Kidney (tissue), 14 donors: Measurements from ENCODE around the gene SLC7A9. TPM values are rescaled to one million over a fixed set of nuclear protein-coding genes. Genes with fewer than 3 reads are reported as not detected.
"Not testable (repeated sequence)": the region's sequence is repeated elsewhere in the genome, so short reads cannot be mapped to it uniquely, and the experiment has no call there.

ENCODE experiments used
- DNase-seq, 5 donors: peaks; one replicate each; pipeline ENCODE4 v3.0.0-alpha.2; 2013 to 2020
- FAIRE-seq: peaks from 2 replicates; lab custom pipeline; 2012; peaks lifted over from hg19 to GRCh38; lab: Jason Lieb, UNC
- H3K27ac ChIP-seq, 2 donors: one replicate each; pipeline ENCODE4 v1.7.0; 2013; ENCODE audit warnings: low read depth in 2 of 2, low read length in 2 of 2, inconsistent platforms in 1 of 2
- H3K27me3 ChIP-seq: one replicate; pipeline ENCODE4 v1.7.1; 2013; ENCODE audit warnings: low read length, inconsistent platforms; ENCODE audit not compliant: control insufficient read depth, insufficient read depth
- H3K36me3 ChIP-seq, 3 donors: one replicate each; pipeline versions ENCODE4 v1.7.0 to v1.7.1; 2013; ENCODE audit warnings: low read length in 3 of 3, control low read depth in 1 of 3, inconsistent platforms in 1 of 3; ENCODE audit not compliant: insufficient read depth in 3 of 3, control insufficient read depth in 2 of 3
- H3K4me1 ChIP-seq, 3 donors: one replicate each; pipeline versions ENCODE4 v1.7.0 to v1.7.1; 2013; ENCODE audit warnings: low read length in 3 of 3, inconsistent platforms in 1 of 3, low read depth in 1 of 3; ENCODE audit not compliant: control insufficient read depth in 2 of 3, insufficient read depth in 2 of 3
- H3K4me3 ChIP-seq, 3 donors: one replicate each; pipeline versions ENCODE4 v1.7.0 to v1.8.1; 2013; ENCODE audit warnings: low read length in 3 of 3, control low read depth in 1 of 3, inconsistent platforms in 1 of 3
- H3K9ac ChIP-seq, 3 donors: one replicate each; pipeline versions ENCODE4 v1.7.0 to v1.7.1; 2013; ENCODE audit warnings: low read length in 3 of 3, control low read depth in 1 of 3, inconsistent platforms in 1 of 3
- H3K9me3 ChIP-seq, 3 donors: one replicate each; pipeline versions ENCODE4 v1.7.0 to v1.7.1; 2013; ENCODE audit warnings: low read length in 3 of 3, control low read depth in 1 of 3, inconsistent platforms in 1 of 3; ENCODE audit not compliant: control insufficient read depth in 2 of 3, insufficient read depth in 1 of 3
- CTCF ChIP-seq: IDR thresholded peaks from 3 replicates; pipeline ENCODE4 v1.5.1; 2012; ENCODE audit warnings: mild to moderate bottlenecking, moderate library complexity, borderline replicate concordance; ENCODE audit not compliant: insufficient read depth; ENCODE audit errors: extremely low read depth
- intact Hi-C: fragments of 100-400 bp; cut with DNase I; formaldehyde crosslinking; loops from one replicate; pipeline ENCODE4 v1.11.1; 2022
- polyA plus RNA-seq: library from polyadenylated mRNA; stranded (reverse); fragments of 350-450 nt; fragmentation: Illumina TruSeq; extraction: RNeasy Lipid Tissue Mini Kit (QIAGEN cat#74804); gene quantifications from one replicate; pipeline ENCODE4 v1.2.3, GENCODE V29; 2014; ENCODE audit warnings: low read depth, low replicate concordance; ENCODE audit not compliant: insufficient read depth
- total RNA-seq: library from RNA; stranded (reverse); fragmentation: NEBNext Ultra II Directional; extraction: Animal tissue kit (Norgen Biotek cat#: 25700); gene quantifications from one replicate; pipeline ENCODE4 v1.2.1, GENCODE V29; 2021
- donor health status: control.
- donor health status: control.
- donor health status: control.
- donor health status: control.
- donor health status: control.
- donor health status: DM: yes; HTN: yes; CAD: no.
- donor health status: Normal renal cell carcinoma (clear cell type).

Gene SLC7A9
- total and polyA plus RNA-seq, 2 donors from 2014 or later, result 2.6 to 40.0 TPM

DNA sequence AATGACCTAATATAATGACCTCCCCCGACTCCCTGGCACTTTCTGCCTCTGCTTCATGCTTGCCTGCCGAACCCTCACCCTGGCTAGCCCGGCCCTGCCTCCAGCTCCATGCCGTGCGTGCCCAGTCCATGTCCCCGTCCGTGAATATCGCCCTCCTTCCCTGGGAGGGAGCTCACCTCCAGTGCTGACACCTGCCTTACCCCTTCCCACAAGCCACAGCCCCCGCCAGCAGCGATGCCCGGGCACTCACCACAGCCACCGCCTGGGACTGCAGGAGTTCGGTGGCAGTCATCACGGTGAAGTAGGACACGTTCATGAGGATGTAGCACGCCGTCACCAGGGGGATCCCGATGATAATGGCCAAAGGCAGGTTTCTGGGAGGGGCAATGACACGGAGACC is 10.0 kb downstream of the SLC7A9 start:
- no peak for TF ChIP-seq CTCF
- Histone ChIP-seq H3K27ac (no peak overlapping the region), H3K27me3 (no peaks in the 10 kb centered on the region), H3K4me3 (no peak overlapping the region), H3K9ac (no peak overlapping the region), H3K36me3 (no peaks in the 10 kb centered on the region), H3K4me1 (no peaks in the 10 kb centered on the region), H3K9me3 (no peaks in the 10 kb centered on the region)
- intact Hi-C loops, result no loop called here
- no peak for FAIRE-seq
- no peak for DNase-seq

DNA sequence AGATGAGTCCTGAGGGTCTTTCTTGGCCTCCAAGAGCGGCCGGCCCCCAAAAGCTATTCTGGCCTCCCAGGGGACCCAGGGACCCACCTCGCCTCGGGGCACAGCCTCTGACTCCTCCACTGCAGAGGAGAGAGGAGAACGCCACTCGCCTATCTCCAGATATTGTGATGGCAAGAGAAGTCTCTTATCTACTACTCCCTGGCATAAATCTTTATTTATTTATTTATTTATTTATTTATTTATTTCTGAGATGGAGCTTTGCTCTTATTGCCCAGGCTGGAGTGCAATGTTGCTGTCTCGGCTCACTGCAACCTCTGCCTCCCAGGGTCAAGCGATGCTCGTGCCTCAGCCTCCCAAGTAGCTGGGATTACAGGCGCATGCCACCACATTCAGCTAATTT is 11.0 kb downstream of the SLC7A9 start:
- Histone ChIP-seq H3K27ac (no peak overlapping the region), H3K4me1 (no peaks in the 10 kb centered on the region), H3K9ac (no peak overlapping the region), H3K27me3 (no peaks in the 10 kb centered on the region), H3K9me3 (no peaks in the 10 kb centered on the region), H3K4me3 (no peak overlapping the region), H3K36me3 (no peaks in the 10 kb centered on the region)
- DNase-seq, result no peak
- TF ChIP-seq CTCF, result no peak
- intact Hi-C loops, result no loop called here
- no peak for FAIRE-seq

GRCh38 chr19:32858155-32858554 is 11.4 kb downstream of the SLC7A9 start:
- TF ChIP-seq CTCF, result no peak
- intact Hi-C loops, result no loop called here
- no peak overlapping the region for H3K27ac ChIP-seq
- H3K9me3 ChIP-seq, result no peaks in the 10 kb centered on the region
- no peaks in the 10 kb centered on the region for H3K4me1 ChIP-seq
- no peak for DNase-seq
- no peaks in the 10 kb centered on the region for H3K36me3 ChIP-seq
- H3K27me3 ChIP-seq, result no peaks in the 10 kb centered on the region
- H3K9ac ChIP-seq, result no peak overlapping the region
- no peak overlapping the region for H3K4me3 ChIP-seq
- FAIRE-seq, result no peak

DNA sequence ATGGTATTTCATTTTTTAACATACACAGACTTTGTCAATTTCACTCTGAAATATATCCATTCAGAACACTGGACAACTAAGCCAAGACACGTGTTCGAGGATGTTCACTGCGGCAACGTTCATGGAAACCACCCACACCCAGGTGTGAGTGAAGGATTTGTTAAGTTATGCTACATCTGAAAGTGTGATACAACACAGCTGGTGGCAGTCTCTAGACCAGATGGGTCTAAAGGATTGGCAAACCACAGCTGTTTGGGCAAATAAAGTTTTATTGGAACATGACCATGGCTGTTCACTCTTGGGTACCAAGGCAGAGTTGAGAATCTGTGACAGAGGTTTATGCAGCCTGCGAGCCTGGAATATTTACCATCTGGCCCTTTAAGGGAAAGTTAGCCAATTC is 12.0 kb downstream of the SLC7A9 start:
- Histone ChIP-seq H3K4me3 (no peak overlapping the region), H3K4me1 (no peaks in the 10 kb centered on the region), H3K9ac (no peak overlapping the region), H3K27me3 (no peaks in the 10 kb centered on the region), H3K27ac (no peak overlapping the region), H3K9me3 (no peaks in the 10 kb centered on the region), H3K36me3 (no peaks in the 10 kb centered on the region)
- TF ChIP-seq CTCF, result no peak
- DNase-seq, result no peak
- no peak for FAIRE-seq
- intact Hi-C loops, result no loop called here

- FAIRE-seq, H3K9ac ChIP-seq, DNase-seq, H3K27me3 ChIP-seq, H3K27ac ChIP-seq, H3K4me3 ChIP-seq, H3K4me1 ChIP-seq, intact Hi-C loops, H3K9me3 ChIP-seq, H3K36me3 ChIP-seq: not testable (repeated sequence)
These were observed 12.7 kb downstream of the SLC7A9 start for GRCh38 chr19:32856818-32857217.
